H9 (cell line): ENCODE data around the gene NKX1-2. TPM values are rescaled to one million over a fixed set of nuclear protein-coding genes. Genes with fewer than 3 reads are reported as not detected.

Experiments used
- DNase-seq: peaks from one replicate; pipeline ENCODE4 v3.0.0-alpha.2; 2017
- H2AFZ ChIP-seq: one replicate; pipeline ENCODE4 v1.6.1; 2013; ENCODE audit warnings: mild to moderate bottlenecking, low read length, control low read depth, moderate library complexity
- H2AK5ac ChIP-seq: 2 replicates; pipeline ENCODE4 v1.6.1; 2013; ENCODE audit warnings: low read length, control low read depth, mixed read lengths; ENCODE audit not compliant: insufficient read length
- H2BK120ac ChIP-seq: one replicate; pipeline ENCODE4 v1.6.1; 2013; ENCODE audit warnings: low read depth, mild to moderate bottlenecking, low read length, control low read depth, inconsistent platforms; ENCODE audit not compliant: poor library complexity, severe bottlenecking
- H2BK12ac ChIP-seq: 2 replicates; pipeline ENCODE4 v1.6.1; 2013; ENCODE audit warnings: low read length, control low read depth, mixed read lengths, low read depth; ENCODE audit not compliant: insufficient read length
- H2BK15ac ChIP-seq: 2 replicates; pipeline ENCODE4 v1.6.1; 2013; ENCODE audit warnings: low read depth, low read length, control low read depth
- H2BK20ac ChIP-seq: one replicate; pipeline ENCODE4 v1.6.1; 2013; ENCODE audit warnings: low read depth, mild to moderate bottlenecking, low read length, control low read depth, inconsistent platforms; ENCODE audit not compliant: poor library complexity, severe bottlenecking
- H2BK5ac ChIP-seq: 2 replicates; pipeline ENCODE4 v1.6.1; 2013; ENCODE audit warnings: low read length, control low read depth, mixed read lengths; ENCODE audit not compliant: insufficient read length
- H3K14ac ChIP-seq: 2 replicates; pipeline ENCODE4 v1.6.1; 2013; ENCODE audit warnings: low read length, control low read depth; ENCODE audit not compliant: insufficient read depth
- H3K18ac ChIP-seq: 2 replicates; pipeline ENCODE4 v1.6.1; 2013; ENCODE audit warnings: low read depth, mild to moderate bottlenecking, mixed read lengths, low read length, control low read depth; ENCODE audit not compliant: insufficient read length
- H3K23ac ChIP-seq: 2 replicates; pipeline ENCODE4 v1.6.1; 2013; ENCODE audit warnings: low read length, control low read depth, mixed read lengths, low read depth; ENCODE audit not compliant: insufficient read length
- H3K23me2 ChIP-seq: 2 replicates; pipeline ENCODE4 v1.6.1; 2013; ENCODE audit warnings: low read depth, mild to moderate bottlenecking, mixed read lengths, low read length, control low read depth; ENCODE audit not compliant: insufficient read length, poor library complexity, severe bottlenecking
- H3K27ac ChIP-seq: 2 replicates; pipeline ENCODE4 v1.5.1; 2013; ENCODE audit warnings: low read length, control low read depth, mixed read lengths, low read depth; ENCODE audit not compliant: insufficient read length
- H3K27me3 ChIP-seq: 2 replicates; pipeline ENCODE4 v1.6.1; 2013; ENCODE audit warnings: low read length, control low read depth, inconsistent platforms; ENCODE audit not compliant: insufficient read depth
- H3K4ac ChIP-seq: 2 replicates; pipeline ENCODE4 v1.6.1; 2013; ENCODE audit warnings: low read depth, mild to moderate bottlenecking, control low read depth, inconsistent platforms, low read length, moderate library complexity
- H3K4me1 ChIP-seq: 2 replicates; pipeline ENCODE4 v1.6.1; 2013; ENCODE audit warnings: low read length, control low read depth, inconsistent platforms; ENCODE audit not compliant: insufficient read depth
- H3K4me2 ChIP-seq: 2 replicates; pipeline ENCODE4 v1.6.1; 2013; ENCODE audit warnings: low read length, control low read depth, mixed read lengths; ENCODE audit not compliant: insufficient read length, insufficient read depth
- H3K56ac ChIP-seq: 2 replicates; pipeline ENCODE4 v1.6.1; 2013; ENCODE audit warnings: low read depth, mild to moderate bottlenecking, mixed read lengths, low read length, control low read depth; ENCODE audit not compliant: insufficient read length
- H3K79me1 ChIP-seq: 2 replicates; pipeline ENCODE4 v1.6.1; 2013; ENCODE audit warnings: low read depth, mild to moderate bottlenecking, moderate library complexity, low read length, control low read depth, inconsistent platforms; ENCODE audit not compliant: insufficient read depth, poor library complexity, severe bottlenecking
- H3K79me2 ChIP-seq: 2 replicates; pipeline ENCODE4 v1.6.1; 2013; ENCODE audit warnings: low read length, control low read depth, inconsistent platforms; ENCODE audit not compliant: insufficient read depth
- H3K9ac ChIP-seq: 2 replicates; pipeline ENCODE4 v1.6.1; 2013; ENCODE audit warnings: low read length, control low read depth, mixed read lengths; ENCODE audit not compliant: insufficient read length; ENCODE audit errors: extremely low read depth
- H3K9me3 ChIP-seq: one replicate; pipeline ENCODE4 v1.6.1; 2013; ENCODE audit warnings: low read depth, low read length, inconsistent platforms; ENCODE audit not compliant: control insufficient read depth
- H3T11ph ChIP-seq: one replicate; pipeline ENCODE4 v1.6.1; 2013; ENCODE audit warnings: mild to moderate bottlenecking, low read length, control low read depth, inconsistent platforms
- H4K20me1 ChIP-seq: one replicate; pipeline ENCODE4 v1.6.1; 2013; ENCODE audit not compliant: control insufficient read depth, insufficient read length, insufficient read depth
- H4K5ac ChIP-seq: 2 replicates; pipeline ENCODE4 v1.6.1; 2013; ENCODE audit warnings: low read depth, mild to moderate bottlenecking, mixed read lengths, low read length, control low read depth; ENCODE audit not compliant: insufficient read length
- H4K8ac ChIP-seq: replicated peaks from 2 replicates; pipeline ENCODE4 v1.6.1; 2013; ENCODE audit warnings: low read length, control low read depth, mixed read lengths, low read depth; ENCODE audit not compliant: insufficient read length
- H4K91ac ChIP-seq: 2 replicates; pipeline ENCODE4 v1.6.1; 2013; ENCODE audit warnings: low read depth, mild to moderate bottlenecking, moderate library complexity, mixed read lengths, low read length, control low read depth; ENCODE audit not compliant: insufficient read length
- H3K27ac Mint-ChIP-seq, 3 experiments: 2 replicates in 2 of 3; 3 replicates in 1 of 3; pipeline ENCODE4 v1.8.0; 2020 to 2021; ENCODE audit warnings: mixed read lengths in 3 of 3, mild to moderate bottlenecking in 1 of 3, moderate library complexity in 1 of 3
- H3K27me3 Mint-ChIP-seq: 2 replicates; pipeline ENCODE4 v1.8.0; 2021; ENCODE audit warnings: low read depth, mild to moderate bottlenecking, moderate library complexity, mixed read lengths
- H3K36me3 Mint-ChIP-seq, 3 experiments: 2 replicates in 2 of 3; 3 replicates in 1 of 3; pipeline ENCODE4 v1.8.0; 2020 to 2021; ENCODE audit warnings: low read depth in 3 of 3, mixed read lengths in 3 of 3; ENCODE audit not compliant: insufficient read depth in 1 of 3
- H3K4me1 Mint-ChIP-seq, 2 experiments: 2 replicates each; pipeline ENCODE4 v1.8.0; 2020; ENCODE audit warnings: mixed read lengths in 2 of 2
- H3K4me3 Mint-ChIP-seq, 2 experiments: 2 replicates in 1 of 2; 3 replicates in 1 of 2; pipeline ENCODE4 v1.8.0; 2020 to 2021; ENCODE audit warnings: mild to moderate bottlenecking in 2 of 2, mixed read lengths in 2 of 2, moderate library complexity in 1 of 2
- H3K9me3 Mint-ChIP-seq, 2 experiments: 2 replicates in 1 of 2; 3 replicates in 1 of 2; pipeline ENCODE4 v1.8.0; 2020; ENCODE audit warnings: mild to moderate bottlenecking in 2 of 2, mixed read lengths in 2 of 2, moderate library complexity in 1 of 2
- CTCF ChIP-seq: fragments of 200-600 bp; sonication (generic); conservative IDR thresholded peaks from 3 replicates; pipeline ENCODE4 v1.8.0; 2021; ENCODE audit warnings: antibody characterized with exemption, mild to moderate bottlenecking
- WGBS: extraction: QIAGEN DNeasy Blood & Tissue Kit; methylation state at CpG from one replicate; pipeline ENCODE4 v1.1.7; 2013; ENCODE audit warnings: missing lambda C conversion rate, low lambda C conversion rate, mixed read lengths; ENCODE audit not compliant: insufficient read length; ENCODE audit errors: extremely low coverage; 5-methylcytosine and 5-hydroxymethylcytosine counted together
- total RNA-seq: library from RNA; stranded (reverse); gene quantifications from 2 replicates; pipeline ENCODE4 v1.2.1, GENCODE V29; 2021

Gene NKX1-2
- total RNA-seq, 1 experiment from 2014 or later, result 15.3 TPM

- no peak for DNase-seq
- H3K4ac ChIP-seq, result no peak overlapping the region
- H2AFZ ChIP-seq, result no peak overlapping the region
- H2BK5ac ChIP-seq, result no peak overlapping the region
- no peaks in the 10 kb centered on the region for H3K79me2 ChIP-seq
- no peak overlapping the region for H3K18ac ChIP-seq
- H4K8ac ChIP-seq, result no peak overlapping the region
- no peak overlapping the region for H2BK12ac ChIP-seq
- no peak overlapping the region for H3K56ac ChIP-seq
- no peaks in the 10 kb centered on the region for H4K20me1 ChIP-seq
- H3K4me3 Mint-ChIP-seq, result no peak overlapping the region
- no peak overlapping the region for H3K4me2 ChIP-seq
- H3K23ac ChIP-seq, result no peak overlapping the region
- peaks cover 12 to 16% of the 10 kb centered on the region in 2 experiments for H3K9me3 Mint-ChIP-seq
- no peak overlapping the region for H2AK5ac ChIP-seq
- H4K5ac ChIP-seq, result no peak overlapping the region
- H2BK20ac ChIP-seq, result no peak overlapping the region
- no peaks in the 10 kb centered on the region for H3K79me1 ChIP-seq
- no peaks in the 10 kb centered on the region for H3K4me1 ChIP-seq
- H3K27me3 Mint-ChIP-seq, result no peaks in the 10 kb centered on the region; the same call in 1 of the 2 replicates
- H3K27me3 ChIP-seq, result no peaks in the 10 kb centered on the region
- peaks cover 6% of the 10 kb centered on the region for H3K9me3 ChIP-seq
- no peaks in the 10 kb centered on the region for H3K23me2 ChIP-seq
- no peak overlapping the region for H3T11ph ChIP-seq
- H3K36me3 Mint-ChIP-seq, result peaks cover 23 to 29% (median 24%) of the 10 kb centered on the region in 3 experiments
- H2BK15ac ChIP-seq, result no peak overlapping the region
- no peak overlapping the region for H2BK120ac ChIP-seq
- TF ChIP-seq CTCF, result no peak
- H3K14ac ChIP-seq, result no peak overlapping the region
- H3K27ac Mint-ChIP-seq, result peak overlapping the region; percentile 49 to 54 (median 50); a peak in 4 of 7 replicates
- WGBS, result no CpG with 5 or more reads among the region's 15 CpGs
- no peak overlapping the region for H3K27ac ChIP-seq
- no peak overlapping the region for H3K9ac ChIP-seq
- no peak overlapping the region for H4K91ac ChIP-seq
- peaks cover 27 to 30% of the 10 kb centered on the region in 2 experiments for H3K4me1 Mint-ChIP-seq
Observed at GRCh38 chr10:124497196-124497881, 47.5 kb upstream of the NKX1-2 start.
